GM10847 (cell line): ENCODE measurements around the gene CCDC152.

Source experiments
- POLR2A ChIP-seq: IDR thresholded peaks from 2 replicates; pipeline ENCODE4 v1.6.1; 2011; ENCODE audit not compliant: insufficient read length; ENCODE audit errors: extremely low read depth

The CCDC152 gene

GRCh38 chr5:42826757-42827515 is 70.3 kb downstream of the CCDC152 start:
- no peak for TF ChIP-seq POLR2A

- TF ChIP-seq POLR2A: no peak
Measured at GRCh38 chr5:42828671-42829070, 72.1 kb downstream of the CCDC152 start.

DNA sequence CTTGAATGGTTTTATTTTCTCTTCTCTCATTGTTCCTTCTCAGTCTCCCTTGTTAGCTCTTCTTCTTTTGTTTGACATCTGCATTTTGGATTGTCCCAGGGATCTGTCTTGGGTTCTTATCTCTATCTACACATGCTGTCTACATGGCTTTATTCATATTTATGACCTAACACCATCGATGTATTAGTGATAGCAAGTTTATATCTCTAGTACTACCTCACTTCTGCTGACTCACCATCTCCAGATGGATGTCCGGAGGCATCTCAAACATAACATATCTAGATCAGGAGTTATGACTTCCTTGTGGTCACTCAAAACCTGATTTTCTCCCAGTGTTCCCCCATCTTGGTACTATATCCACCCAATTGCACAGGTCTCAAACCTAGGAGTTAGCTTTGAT is 74.3 kb downstream of the CCDC152 start:
- TF ChIP-seq POLR2A: no peak

DNA sequence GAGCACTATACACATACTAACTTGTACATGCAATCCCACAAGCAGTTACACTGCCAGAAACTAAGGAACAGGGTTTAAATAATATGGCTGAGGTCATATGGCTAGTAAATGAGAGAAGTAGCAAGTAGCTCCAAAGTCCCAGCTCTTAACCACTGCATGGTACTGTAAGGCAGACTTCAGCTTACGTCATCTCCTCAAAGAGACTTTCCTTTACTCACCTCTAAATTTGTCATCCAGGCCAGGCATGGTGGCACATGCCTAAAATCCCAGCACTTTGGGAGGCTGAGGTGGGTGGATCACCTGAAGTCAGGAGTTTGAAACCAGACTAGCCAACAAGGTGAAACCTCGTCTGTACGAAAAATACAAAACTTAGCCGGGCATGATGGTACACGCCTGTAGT is 75.4 kb downstream of the CCDC152 start:
- TF ChIP-seq POLR2A: no peak

- no peak for TF ChIP-seq POLR2A
Measured at GRCh38 chr5:42836070-42836769, 79.6 kb downstream of the CCDC152 start.

- no peak for TF ChIP-seq POLR2A
Measured at GRCh38 chr5:42837601-42838000, 81.0 kb downstream of the CCDC152 start.

DNA sequence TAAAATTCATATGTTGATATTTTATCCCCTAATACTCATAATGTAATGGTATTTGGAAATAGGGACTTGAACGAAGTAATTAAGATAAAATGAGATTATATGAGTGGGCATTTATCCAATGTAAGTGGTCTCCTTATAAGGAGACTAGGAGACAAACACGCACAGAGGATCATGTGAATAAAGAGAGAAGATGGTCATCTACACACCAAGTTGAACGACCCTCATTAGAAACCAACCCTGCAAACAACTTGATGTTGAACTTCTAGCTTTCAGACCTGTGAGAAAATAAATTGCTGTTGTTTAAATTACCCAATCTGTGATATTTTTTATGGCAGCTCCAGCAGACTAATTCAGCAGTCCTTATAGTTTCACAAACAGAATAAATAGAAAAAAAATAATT is 82.6 kb downstream of the CCDC152 start:
- no peak for TF ChIP-seq POLR2A

- no peak for TF ChIP-seq POLR2A
Measured at GRCh38 chr5:42840269-42840668, 83.7 kb downstream of the CCDC152 start.

DNA sequence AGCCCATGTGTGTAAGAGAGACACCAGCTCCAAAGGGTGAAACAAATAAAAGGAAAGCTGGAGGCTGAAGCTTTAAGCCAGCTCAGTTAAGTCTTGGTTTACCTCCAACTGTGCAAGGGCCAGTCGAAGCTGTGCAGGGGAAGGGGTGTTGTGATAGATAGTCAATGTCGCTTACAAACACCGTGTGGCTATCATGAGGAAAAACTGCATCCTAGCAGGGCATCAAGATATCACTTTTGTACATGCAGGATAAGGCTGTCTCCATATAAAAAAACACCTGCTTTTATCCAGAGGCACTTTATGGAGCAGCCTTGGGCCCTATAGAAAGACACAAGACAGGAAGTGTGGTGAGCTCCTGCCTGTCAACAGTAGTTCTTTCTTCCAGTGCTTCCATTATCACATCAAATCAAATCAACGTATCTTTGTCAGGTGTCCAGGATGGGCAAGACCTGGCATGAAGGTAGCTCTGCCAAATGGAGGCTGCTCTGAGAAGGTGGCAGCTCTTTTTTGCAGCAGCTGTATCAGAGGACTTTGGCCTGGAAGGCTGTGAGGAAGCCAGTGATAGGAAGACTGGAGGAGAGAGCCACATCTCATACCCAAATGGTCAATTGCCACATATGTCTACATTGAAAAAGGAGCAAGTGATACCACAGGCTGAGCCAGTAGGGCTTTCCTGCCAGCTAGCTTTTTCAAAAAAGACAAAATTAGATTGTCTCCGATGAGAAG is 84.4 kb downstream of the CCDC152 start:
- TF ChIP-seq POLR2A: no peak

DNA sequence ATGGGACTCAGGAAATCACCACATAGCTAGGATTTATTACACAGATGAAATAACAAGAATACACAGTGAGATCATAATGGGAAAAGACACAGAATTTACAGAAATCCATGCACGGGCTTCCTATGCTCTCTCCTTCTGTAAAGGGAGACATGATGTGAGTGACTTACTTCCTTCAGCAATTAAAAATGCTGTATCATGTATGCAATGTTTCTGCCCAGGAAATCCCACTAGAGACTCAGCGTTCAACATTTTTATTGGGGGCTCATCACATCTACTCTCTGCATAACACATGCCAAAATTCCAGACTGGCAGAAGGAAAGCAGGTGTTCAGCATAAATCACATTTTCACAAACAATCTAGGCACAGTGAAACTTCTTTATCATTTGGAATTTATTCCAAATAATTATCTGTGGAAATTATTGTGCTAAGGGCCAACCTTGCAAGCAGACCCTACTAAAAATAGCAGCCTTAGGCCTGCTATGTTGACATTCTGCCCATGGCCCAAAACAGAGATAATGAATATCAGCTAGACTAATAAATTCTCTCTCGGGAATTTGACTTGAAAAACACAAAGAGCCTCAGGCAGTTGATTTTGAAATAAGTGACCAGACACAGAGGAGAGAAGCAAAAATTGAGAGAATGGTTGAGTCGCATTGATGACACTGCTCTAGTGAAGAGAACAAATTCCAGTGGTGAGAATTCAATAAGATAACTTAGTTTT is 86.5 kb downstream of the CCDC152 start:
- TF ChIP-seq POLR2A: no peak

DNA sequence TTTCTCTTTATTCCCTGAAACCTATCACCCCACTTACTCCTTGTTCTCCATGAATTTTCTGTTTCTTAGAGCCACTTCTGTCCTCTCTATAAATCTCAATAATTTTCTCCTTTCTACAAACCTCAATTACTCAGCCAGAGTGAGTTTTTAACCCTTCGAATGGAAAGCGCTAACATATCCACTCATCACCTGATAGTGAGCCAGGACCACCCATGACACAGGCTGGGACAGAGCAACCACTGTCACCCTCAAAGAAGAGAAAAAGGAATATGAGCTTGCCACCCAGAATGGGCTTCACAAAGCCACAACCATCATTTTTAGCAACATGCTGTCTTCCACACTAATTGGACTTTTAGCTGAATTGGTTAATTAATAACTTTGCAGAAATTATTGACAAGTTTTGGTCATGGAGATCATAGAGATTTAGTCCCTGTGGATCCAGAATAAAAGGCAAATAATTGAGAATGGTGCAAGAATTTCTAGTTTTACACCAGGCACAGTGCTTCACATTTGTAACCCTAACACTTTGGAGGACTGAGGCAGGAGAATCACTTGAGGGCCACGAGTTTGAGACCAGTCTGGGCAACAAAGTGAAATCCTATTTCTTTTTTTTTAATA is 87.2 kb downstream of the CCDC152 start:
- no peak for TF ChIP-seq POLR2A

- TF ChIP-seq POLR2A: no peak
Measured at GRCh38 chr5:42848545-42848944, 91.9 kb downstream of the CCDC152 start.

- no peak for TF ChIP-seq POLR2A
Measured at GRCh38 chr5:42851481-42851880, 94.9 kb downstream of the CCDC152 start.
